Fibroblast of lung (primary cell): ENCODE measurements around the gene ADNP.

Source experiments
- EZH2 ChIP-seq: IDR thresholded peaks from 2 replicates; pipeline ENCODE4 v1.5.1; 2012; ENCODE audit warnings: low read length, control low read depth, mild to moderate bottlenecking; ENCODE audit errors: missing control alignments
- TF ChIP-seq, protein P1 (sequence below), 2 donors: IDR thresholded peaks in 1 of 2; conservative IDR thresholded peaks in 1 of 2; 1 replicate in 1 of 2; 2 replicates in 1 of 2; pipeline ENCODE4 v1.5.1; 2011 to 2012; ENCODE audit warnings: low read length in 2 of 2, control low read depth in 1 of 2, inconsistent platforms in 1 of 2, low read depth in 1 of 2, mild to moderate bottlenecking in 1 of 2

- TF ChIP-seq, protein P1, sequence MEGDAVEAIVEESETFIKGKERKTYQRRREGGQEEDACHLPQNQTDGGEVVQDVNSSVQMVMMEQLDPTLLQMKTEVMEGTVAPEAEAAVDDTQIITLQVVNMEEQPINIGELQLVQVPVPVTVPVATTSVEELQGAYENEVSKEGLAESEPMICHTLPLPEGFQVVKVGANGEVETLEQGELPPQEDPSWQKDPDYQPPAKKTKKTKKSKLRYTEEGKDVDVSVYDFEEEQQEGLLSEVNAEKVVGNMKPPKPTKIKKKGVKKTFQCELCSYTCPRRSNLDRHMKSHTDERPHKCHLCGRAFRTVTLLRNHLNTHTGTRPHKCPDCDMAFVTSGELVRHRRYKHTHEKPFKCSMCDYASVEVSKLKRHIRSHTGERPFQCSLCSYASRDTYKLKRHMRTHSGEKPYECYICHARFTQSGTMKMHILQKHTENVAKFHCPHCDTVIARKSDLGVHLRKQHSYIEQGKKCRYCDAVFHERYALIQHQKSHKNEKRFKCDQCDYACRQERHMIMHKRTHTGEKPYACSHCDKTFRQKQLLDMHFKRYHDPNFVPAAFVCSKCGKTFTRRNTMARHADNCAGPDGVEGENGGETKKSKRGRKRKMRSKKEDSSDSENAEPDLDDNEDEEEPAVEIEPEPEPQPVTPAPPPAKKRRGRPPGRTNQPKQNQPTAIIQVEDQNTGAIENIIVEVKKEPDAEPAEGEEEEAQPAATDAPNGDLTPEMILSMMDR (conservative IDR thresholded peaks at IDR 0.05 in 1 of 2, IDR thresholded peaks at IDR 0.05 in 1 of 2; ENCODE audit: low read depth in 1 of 2, low read length in 2 of 2): no peak
- no peak for TF ChIP-seq EZH2
Measured at GRCh38 chr20:50977066-50978021, 46.1 kb upstream of the ADNP start.
